ENCODE measurements around the gene RNF152.
A peak's percentile ranks its signal among the peaks of the same experiment; 100 is the strongest.

The RNF152 gene

GRCh38 chr18:61893971-61894750 lies 1.4 kb upstream of the RNF152 start (continued):
- TF ChIP-seq KLF1 (tag by site-specific recombination; IDR thresholded peaks at IDR 0.05) (peak; percentile 32), GLIS1 (tag by site-specific recombination; IDR thresholded peaks at IDR 0.05) (0 out of 2 replicates have a peak, but pooled peaks have one; percentile 18), ZBTB11 (tag by site-specific recombination; conservative IDR thresholded peaks at IDR 0.05; ENCODE audit: low read depth) (peak; percentile 80), PATZ1 (tag by site-specific recombination; IDR thresholded peaks at IDR 0.05) (peak; percentile 64), ZNF692 (tag by site-specific recombination; IDR thresholded peaks at IDR 0.05) (0 out of 2 replicates have a peak, but pooled peaks have one; percentile 21), ZXDB (tag by site-specific recombination; IDR thresholded peaks at IDR 0.05) (0 out of 2 replicates have a peak, but pooled peaks have one; percentile 4), SP2 (tag by site-specific recombination; IDR thresholded peaks at IDR 0.05) (peak; percentile 48), ZNF768 (tag by site-specific recombination; IDR thresholded peaks at IDR 0.05) (no peak), ZNF140 (tag by site-specific recombination; IDR thresholded peaks at IDR 0.05) (no peak), ZBTB1 (tag by site-specific recombination; IDR thresholded peaks at IDR 0.05) (no peak), TSHZ1 (tag by site-specific recombination; IDR thresholded peaks at IDR 0.05; ENCODE audit: borderline replicate concordance) (no peak), ZBTB20 (tag by site-specific recombination; IDR thresholded peaks at IDR 0.05) (peak; percentile 67), ZFHX2 (tag by site-specific recombination; conservative IDR thresholded peaks at IDR 0.05) (peak; percentile 83)

GRCh38 chr18:61893309-61893970 lies 633 bp upstream of the RNF152 start:
- ChIA-PET POLR2A (interaction anchor here (0.9 kb wide), 1 partner anchor 60 kb away, joined by 3 read pairs; no protein-coding TSS in a partner anchor), CTCF (interaction anchor here (0.6 to 1.3 kb wide), 6 partner anchors 18 to 341 kb away, joined by 3 to 4 read pairs (median 3); no protein-coding TSS in a partner anchor)
- Histone ChIP-seq H3K4me1 (ENCODE audit: control insufficient read depth, insufficient read depth, low read length) (no peaks in the 10 kb centered on the region), H3K36me3 (ENCODE audit: control insufficient read depth in 2 of 2, insufficient read depth in 1 of 2, low read length in 2 of 2) (peaks cover 0 to 7% of the 10 kb centered on the region in 2 experiments; a peak in 1 of 3 replicates), H3K27ac (ENCODE audit: extremely low read depth, low read depth, low read length) (peak overlapping the region; percentile 77; the same call in 1 of the 2 replicates), H3K4me3 (ENCODE audit: low read depth, low read length) (peak overlapping the region; percentile 82), H3K9me3 (ENCODE audit: control insufficient read depth, insufficient read depth, low read depth, low read length) (no peaks in the 10 kb centered on the region)
- 0 out of 2 replicates have a peak, but pooled peaks have one; percentile 43 for TF ChIP-seq ZBTB7A (tag by site-specific recombination; IDR thresholded peaks at IDR 0.05; ENCODE audit: low read depth)
- no peak for TF ChIP-seq ZFP69B (tag by site-specific recombination; IDR thresholded peaks at IDR 0.05)
- no peak for TF ChIP-seq ZNF621 (tag by site-specific recombination; IDR thresholded peaks at IDR 0.05)
- TF ChIP-seq GFI1B (tag by site-specific recombination; IDR thresholded peaks at IDR 0.05), result no peak
- 0 out of 2 replicates have a peak, but pooled peaks have one; percentile 18 for TF ChIP-seq KLF16 (tag by site-specific recombination; IDR thresholded peaks at IDR 0.05)
- no peak for TF ChIP-seq ZFHX2 (tag by site-specific recombination; conservative IDR thresholded peaks at IDR 0.05)
- TF ChIP-seq ZNF639 (tag by site-specific recombination; IDR thresholded peaks at IDR 0.05), result no peak
- no peak for TF ChIP-seq ZNF747 (tag by site-specific recombination; IDR thresholded peaks at IDR 0.05)
- 0 out of 2 replicates have a peak, but pooled peaks have one; percentile 12 for TF ChIP-seq PRDM1 (tag by site-specific recombination; IDR thresholded peaks at IDR 0.05)
- TF ChIP-seq ZBTB20 (tag by site-specific recombination; IDR thresholded peaks at IDR 0.05), result 0 out of 2 replicates have a peak, but pooled peaks have one; percentile 0
- peak; percentile 95 for TF ChIP-seq ZNF335 (tag by site-specific recombination; conservative IDR thresholded peaks at IDR 0.05)

Measured in HEK293 (cell line).